Fibroblast of skin of abdomen (primary cell): ENCODE data around the gene RAX2.

Experiments used
- DNase-seq: peaks from one replicate; pipeline ENCODE4 v3.0.0-alpha.2; 2013

The RAX2 gene

DNA sequence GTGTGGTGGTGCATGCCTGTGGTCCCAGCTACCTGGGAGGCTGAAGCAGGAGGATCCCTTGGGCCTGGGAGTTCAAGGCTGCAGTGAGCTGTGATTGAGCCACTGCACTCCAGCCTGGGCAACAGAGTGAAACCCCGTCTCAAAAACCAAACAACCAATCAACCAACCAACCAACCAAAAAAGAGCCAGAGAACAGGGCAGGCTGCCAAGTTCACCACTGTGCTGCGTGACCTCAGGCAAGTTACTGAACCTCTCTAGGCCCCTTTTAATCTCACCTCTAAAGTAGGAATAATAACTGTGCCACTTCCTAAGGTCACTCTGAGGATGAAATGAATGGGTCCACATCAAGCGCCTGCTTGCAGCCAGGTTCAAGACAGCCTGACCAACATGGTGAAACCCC, 46.9 kb downstream of the RAX2 start:
- DNase-seq, result no peak

- DNase-seq, result no peak
Measured at GRCh38 chr19:3723883-3724282, 48.1 kb downstream of the RAX2 start.

DNA sequence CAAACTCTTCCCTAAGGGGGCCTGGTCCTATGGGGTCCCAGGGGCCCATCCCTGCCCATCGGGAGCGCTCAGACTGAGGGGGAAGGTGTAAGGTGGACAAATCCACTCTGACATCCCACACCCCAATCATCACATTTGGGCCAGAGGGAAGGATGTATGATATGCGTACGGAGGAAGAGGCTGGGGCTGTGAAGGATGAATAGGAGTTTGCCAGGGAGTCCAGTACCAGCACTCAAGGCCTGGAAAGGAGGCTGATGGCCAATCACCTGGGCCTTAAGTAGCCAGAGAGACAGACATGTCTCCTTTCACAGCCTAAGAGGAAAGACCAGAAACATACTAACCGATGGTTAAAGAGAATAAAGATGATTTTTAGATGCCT, 48.9 kb downstream of the RAX2 start:
- DNase-seq, result no peak

GRCh38 chr19:3722443-3723109, 49.5 kb downstream of the RAX2 start:
- DNase-seq, result no peak

DNA sequence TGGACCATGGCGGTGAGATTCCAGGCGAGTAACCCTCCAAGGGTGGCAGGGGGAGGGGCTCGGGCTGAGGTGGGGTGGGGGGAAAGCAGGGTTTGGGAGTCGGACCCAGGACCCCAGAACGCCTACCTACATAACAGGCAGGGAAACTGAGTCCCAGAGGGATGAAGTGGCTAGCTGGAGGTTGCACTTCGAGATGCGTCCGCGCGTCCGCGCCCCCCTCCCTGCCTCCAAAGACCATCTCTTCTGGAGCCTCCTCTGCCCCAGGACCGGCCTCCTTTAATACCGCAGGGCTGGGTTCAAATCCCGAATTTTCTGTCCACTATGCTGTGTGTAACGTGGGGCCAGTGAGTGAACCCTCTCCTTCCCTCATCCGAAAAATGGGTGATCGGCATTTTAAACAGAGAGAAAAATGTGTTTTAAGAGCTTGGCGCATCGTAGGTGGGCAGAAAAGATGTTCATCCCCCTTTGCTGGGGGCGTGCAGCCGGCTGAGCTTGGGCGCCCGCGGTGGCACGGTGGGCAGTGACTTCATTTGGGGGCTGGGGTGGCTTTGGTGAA, 50.1 kb downstream of the RAX2 start:
- DNase-seq, result no peak

GRCh38 chr19:3721131-3721886, 50.7 kb downstream of the RAX2 start:
- peak; percentile 71 for DNase-seq

DNA sequence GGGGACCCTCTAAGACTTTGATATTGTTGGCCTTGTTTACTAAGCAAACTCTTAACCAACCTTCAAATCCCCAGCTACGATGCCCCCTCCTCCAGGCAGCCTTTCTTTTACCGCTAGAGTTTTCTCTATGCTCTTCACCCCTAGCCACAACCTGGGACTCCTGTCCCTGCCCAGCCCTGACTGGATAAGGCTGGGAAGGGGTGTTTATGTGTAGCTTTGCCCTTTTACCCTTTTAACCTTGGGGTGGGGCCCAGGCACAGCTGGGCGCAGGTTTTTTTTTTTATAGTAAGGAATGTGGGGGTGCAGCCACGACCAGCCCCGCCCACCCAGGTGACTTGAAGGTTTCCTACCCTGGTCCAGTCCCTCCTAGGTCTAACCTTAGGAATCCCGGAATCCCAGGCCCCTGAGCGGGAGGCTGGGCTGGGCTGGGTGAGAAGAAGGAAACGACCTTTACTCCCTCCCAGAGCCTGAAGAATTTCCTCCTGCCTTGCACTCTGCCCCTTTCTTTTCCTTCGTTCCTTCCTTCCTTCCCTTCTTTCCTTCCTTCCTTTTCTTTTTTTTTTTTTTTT, 51.6 kb downstream of the RAX2 start:
- no peak for DNase-seq

- no peak for DNase-seq
Measured at GRCh38 chr19:3719868-3720267, 52.2 kb downstream of the RAX2 start.
